ENCODE data around the gene LCLAT1.

LCLAT1 gene

DNA sequence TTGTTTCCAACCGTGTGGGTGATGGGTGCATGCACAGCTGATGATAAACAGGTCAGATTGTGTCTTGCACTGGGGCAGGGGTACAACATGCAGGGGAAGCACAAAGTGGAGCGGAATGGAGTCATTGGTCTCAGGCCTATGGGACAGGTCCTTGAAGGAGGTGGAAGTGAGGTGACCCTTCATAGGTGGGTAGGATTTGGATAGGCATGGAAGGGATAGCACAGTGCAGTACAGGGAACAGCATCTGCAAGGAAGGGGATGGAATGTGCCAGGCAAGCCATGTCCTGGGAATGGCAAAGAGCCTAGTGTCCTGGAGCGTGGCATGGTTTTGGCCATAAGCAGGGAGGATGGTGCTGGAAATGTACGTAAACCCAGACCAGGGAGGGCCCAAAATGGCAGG, 216.3 kb downstream of the LCLAT1 start (continued):
- TF ChIP-seq ZNF621 (tag by site-specific recombination; IDR thresholded peaks at IDR 0.05) (no peak), TRIM28 (IDR thresholded peaks at IDR 0.05; ENCODE audit: borderline replicate concordance, low read length) (no peak)

DNA sequence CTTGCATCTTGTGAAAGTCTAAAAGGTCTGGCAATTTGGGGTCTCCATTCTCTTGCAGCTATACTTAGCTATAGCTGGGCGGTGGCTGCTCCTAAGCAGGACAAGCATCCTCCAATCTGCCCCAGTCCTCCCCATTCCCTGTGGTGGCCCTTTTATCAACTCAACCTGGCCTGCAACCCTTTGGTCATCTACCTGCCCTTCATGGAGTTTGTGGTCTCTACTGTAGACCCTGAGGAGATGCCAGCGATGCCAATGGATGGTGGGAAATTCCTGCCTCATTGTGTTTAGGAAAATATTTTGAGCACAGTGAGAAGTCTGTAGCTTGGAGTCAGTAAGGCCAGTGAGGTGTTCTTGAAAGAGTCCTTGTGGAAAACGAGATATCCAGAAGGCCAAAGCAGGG, 216.8 kb downstream of the LCLAT1 start:
- TF ChIP-seq HOXC10 (CRISPR knock-in tag; IDR thresholded peaks at IDR 0.05) (no peak), YY2 (tag by site-specific recombination; IDR thresholded peaks at IDR 0.05) (no peak), ZNF626 (tag by site-specific recombination; IDR thresholded peaks at IDR 0.05) (no peak), IKZF3 (tag by site-specific recombination; IDR thresholded peaks at IDR 0.05) (no peak), ZBTB17 (tag by site-specific recombination; IDR thresholded peaks at IDR 0.05) (no peak), ZNF354C (tag by site-specific recombination; IDR thresholded peaks at IDR 0.05; ENCODE audit: borderline replicate concordance, low read depth) (no peak), ZNF202 (tag by site-specific recombination; IDR thresholded peaks at IDR 0.05; ENCODE audit: borderline replicate concordance) (no peak), ZNF544 (tag by site-specific recombination; IDR thresholded peaks at IDR 0.05) (no peak), PRDM1 (tag by site-specific recombination; IDR thresholded peaks at IDR 0.05) (no peak), ZXDB (tag by site-specific recombination; IDR thresholded peaks at IDR 0.05) (no peak), YY1 (tag by site-specific recombination; IDR thresholded peaks at IDR 0.05) (no peak)
- TF ChIP-seq, protein P1, sequence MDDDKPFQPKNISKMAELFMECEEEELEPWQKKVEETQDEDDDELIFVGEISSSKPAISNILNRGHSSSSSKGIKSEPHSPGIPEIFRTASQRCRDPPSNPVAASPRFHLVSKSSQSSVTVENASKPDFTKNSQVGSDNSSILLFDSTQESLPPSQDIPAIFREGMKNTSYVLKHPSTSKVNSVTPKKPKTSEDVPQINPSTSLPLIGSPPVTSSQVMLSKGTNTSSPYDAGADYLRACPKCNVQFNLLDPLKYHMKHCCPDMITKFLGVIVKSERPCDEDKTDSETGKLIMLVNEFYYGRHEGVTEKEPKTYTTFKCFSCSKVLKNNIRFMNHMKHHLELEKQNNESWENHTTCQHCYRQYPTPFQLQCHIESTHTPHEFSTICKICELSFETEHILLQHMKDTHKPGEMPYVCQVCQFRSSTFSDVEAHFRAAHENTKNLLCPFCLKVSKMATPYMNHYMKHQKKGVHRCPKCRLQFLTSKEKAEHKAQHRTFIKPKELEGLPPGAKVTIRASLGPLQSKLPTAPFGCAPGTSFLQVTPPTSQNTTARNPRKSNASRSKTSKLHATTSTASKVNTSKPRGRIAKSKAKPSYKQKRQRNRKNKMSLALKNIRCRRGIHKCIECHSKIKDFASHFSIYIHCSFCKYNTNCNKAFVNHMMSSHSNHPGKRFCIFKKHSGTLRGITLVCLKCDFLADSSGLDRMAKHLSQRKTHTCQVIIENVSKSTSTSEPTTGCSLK (tag by site-specific recombination; IDR thresholded peaks at IDR 0.05): no peak
- TF ChIP-seq, protein P2, sequence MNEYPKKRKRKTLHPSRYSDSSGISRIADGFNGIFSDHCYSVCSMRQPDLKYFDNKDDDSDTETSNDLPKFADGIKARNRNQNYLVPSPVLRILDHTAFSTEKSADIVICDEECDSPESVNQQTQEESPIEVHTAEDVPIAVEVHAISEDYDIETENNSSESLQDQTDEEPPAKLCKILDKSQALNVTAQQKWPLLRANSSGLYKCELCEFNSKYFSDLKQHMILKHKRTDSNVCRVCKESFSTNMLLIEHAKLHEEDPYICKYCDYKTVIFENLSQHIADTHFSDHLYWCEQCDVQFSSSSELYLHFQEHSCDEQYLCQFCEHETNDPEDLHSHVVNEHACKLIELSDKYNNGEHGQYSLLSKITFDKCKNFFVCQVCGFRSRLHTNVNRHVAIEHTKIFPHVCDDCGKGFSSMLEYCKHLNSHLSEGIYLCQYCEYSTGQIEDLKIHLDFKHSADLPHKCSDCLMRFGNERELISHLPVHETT (tag by site-specific recombination; IDR thresholded peaks at IDR 0.05): no peak
- ChIA-PET POLR2A (no interaction called here), CTCF (interaction anchor here (0.6 kb wide), 2 partner anchors 499 to 516 kb away, joined by 3 read pairs; no protein-coding TSS in a partner anchor)
- no peak overlapping the region for H3K4me3 ChIP-seq (ENCODE audit: low read depth, low read length)
- H3K27ac ChIP-seq (ENCODE audit: extremely low read depth, low read depth, low read length): no peak overlapping the region
- H3K4me1 ChIP-seq (ENCODE audit: control insufficient read depth, insufficient read depth, low read length): no peaks in the 10 kb centered on the region
- H3K9me3 ChIP-seq (ENCODE audit: control insufficient read depth, insufficient read depth, low read depth, low read length): no peaks in the 10 kb centered on the region
- H3K36me3 ChIP-seq (ENCODE audit: control insufficient read depth in 2 of 2, insufficient read depth in 1 of 2, low read length in 2 of 2): no peaks in the 10 kb centered on the region

DNA sequence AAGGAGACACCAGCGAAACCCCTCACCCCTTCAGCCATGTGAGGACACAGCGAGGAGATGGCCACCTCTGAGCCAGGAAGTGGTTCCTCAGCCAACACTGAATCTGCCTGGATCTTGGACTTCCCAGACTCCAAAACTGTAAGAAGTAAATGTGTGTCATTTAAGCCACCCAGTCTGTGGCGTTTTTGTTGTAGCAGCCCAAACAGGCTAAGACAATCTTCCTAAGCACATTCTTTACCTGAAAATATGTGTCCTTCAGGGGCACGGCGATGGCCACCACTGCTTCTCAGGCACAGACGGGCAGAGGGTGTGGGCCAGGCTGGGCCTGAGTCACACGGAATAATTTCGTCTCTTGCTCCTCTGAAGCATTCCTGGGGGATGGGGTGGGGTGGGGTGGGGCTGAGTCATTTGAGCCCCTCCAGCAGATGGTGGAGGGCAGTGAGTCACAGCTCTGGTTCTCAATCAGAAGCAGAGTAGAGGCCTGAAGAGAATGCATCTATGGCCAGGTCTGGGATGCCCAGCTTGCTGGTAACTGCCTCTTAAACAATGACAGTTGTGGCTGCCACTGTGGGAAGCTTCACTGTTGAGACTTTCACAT, 217.8 kb downstream of the LCLAT1 start:
- H3K4me1 ChIP-seq (ENCODE audit: control insufficient read depth, insufficient read depth, low read length): no peaks in the 10 kb centered on the region
- no peaks in the 10 kb centered on the region for H3K36me3 ChIP-seq (ENCODE audit: control insufficient read depth in 2 of 2, insufficient read depth in 1 of 2, low read length in 2 of 2)
- TF ChIP-seq, protein P3, sequence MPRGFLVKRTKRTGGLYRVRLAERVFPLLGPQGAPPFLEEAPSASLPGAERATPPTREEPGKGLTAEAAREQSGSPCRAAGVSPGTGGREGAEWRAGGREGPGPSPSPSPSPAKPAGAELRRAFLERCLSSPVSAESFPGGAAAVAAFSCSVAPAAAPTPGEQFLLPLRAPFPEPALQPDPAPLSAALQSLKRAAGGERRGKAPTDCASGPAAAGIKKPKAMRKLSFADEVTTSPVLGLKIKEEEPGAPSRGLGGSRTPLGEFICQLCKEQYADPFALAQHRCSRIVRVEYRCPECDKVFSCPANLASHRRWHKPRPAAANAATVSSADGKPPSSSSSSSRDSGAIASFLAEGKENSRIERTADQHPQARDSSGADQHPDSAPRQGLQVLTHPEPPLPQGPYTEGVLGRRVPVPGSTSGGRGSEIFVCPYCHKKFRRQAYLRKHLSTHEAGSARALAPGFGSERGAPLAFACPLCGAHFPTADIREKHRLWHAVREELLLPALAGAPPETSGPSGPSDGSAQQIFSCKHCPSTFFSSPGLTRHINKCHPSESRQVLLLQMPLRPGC (tag by site-specific recombination; IDR thresholded peaks at IDR 0.05): no peak
- TF ChIP-seq, protein P4, sequence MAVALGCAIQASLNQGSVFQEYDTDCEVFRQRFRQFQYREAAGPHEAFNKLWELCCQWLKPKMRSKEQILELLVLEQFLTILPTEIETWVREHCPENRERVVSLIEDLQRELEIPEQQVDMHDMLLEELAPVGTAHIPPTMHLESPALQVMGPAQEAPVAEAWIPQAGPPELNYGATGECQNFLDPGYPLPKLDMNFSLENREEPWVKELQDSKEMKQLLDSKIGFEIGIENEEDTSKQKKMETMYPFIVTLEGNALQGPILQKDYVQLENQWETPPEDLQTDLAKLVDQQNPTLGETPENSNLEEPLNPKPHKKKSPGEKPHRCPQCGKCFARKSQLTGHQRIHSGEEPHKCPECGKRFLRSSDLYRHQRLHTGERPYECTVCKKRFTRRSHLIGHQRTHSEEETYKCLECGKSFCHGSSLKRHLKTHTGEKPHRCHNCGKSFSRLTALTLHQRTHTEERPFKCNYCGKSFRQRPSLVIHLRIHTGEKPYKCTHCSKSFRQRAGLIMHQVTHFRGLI (tag by site-specific recombination; IDR thresholded peaks at IDR 0.05): no peak
- TF ChIP-seq, protein P5, sequence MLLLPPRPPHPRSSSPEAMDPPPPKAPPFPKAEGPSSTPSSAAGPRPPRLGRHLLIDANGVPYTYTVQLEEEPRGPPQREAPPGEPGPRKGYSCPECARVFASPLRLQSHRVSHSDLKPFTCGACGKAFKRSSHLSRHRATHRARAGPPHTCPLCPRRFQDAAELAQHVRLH (tag by site-specific recombination; IDR thresholded peaks at IDR 0.05): no peak
- TF ChIP-seq, protein P6, sequence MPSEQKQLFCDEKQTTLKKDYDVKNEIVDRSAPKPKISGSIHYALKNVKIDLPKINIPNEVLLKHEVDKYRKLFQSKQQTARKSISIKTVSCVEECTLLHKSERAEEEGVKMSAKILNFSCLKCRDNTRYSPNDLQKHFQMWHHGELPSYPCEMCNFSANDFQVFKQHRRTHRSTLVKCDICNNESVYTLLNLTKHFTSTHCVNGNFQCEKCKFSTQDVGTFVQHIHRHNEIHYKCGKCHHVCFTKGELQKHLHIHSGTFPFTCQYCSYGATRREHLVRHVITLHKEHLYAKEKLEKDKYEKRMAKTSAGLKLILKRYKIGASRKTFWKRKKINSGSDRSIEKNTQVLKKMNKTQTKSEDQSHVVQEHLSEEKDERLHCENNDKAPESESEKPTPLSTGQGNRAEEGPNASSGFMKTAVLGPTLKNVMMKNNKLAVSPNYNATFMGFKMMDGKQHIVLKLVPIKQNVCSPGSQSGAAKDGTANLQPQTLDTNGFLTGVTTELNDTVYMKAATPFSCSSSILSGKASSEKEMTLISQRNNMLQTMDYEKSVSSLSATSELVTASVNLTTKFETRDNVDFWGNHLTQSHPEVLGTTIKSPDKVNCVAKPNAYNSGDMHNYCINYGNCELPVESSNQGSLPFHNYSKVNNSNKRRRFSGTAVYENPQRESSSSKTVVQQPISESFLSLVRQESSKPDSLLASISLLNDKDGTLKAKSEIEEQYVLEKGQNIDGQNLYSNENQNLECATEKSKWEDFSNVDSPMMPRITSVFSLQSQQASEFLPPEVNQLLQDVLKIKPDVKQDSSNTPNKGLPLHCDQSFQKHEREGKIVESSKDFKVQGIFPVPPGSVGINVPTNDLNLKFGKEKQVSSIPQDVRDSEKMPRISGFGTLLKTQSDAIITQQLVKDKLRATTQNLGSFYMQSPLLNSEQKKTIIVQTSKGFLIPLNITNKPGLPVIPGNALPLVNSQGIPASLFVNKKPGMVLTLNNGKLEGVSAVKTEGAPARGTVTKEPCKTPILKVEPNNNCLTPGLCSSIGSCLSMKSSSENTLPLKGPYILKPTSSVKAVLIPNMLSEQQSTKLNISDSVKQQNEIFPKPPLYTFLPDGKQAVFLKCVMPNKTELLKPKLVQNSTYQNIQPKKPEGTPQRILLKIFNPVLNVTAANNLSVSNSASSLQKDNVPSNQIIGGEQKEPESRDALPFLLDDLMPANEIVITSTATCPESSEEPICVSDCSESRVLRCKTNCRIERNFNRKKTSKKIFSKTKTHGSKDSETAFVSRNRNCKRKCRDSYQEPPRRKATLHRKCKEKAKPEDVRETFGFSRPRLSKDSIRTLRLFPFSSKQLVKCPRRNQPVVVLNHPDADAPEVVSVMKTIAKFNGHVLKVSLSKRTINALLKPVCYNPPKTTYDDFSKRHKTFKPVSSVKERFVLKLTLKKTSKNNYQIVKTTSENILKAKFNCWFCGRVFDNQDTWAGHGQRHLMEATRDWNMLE (tag by site-specific recombination; conservative IDR thresholded peaks at IDR 0.05; ENCODE audit: low read depth): no peak
- TF ChIP-seq ZNF791 (tag by site-specific recombination; IDR thresholded peaks at IDR 0.05) (no peak), ZXDB (tag by site-specific recombination; IDR thresholded peaks at IDR 0.05) (no peak)
- H3K27ac ChIP-seq (ENCODE audit: extremely low read depth, low read depth, low read length): no peak overlapping the region
- no peak overlapping the region for H3K4me3 ChIP-seq (ENCODE audit: low read depth, low read length)
- CTCF ChIA-PET: interaction anchor here (1.0 to 1.3 kb wide), 2 partner anchors 42 to 46 kb away, joined by 4 to 5 read pairs; no protein-coding TSS in a partner anchor
- POLR2A ChIA-PET: no interaction called here
- no peaks in the 10 kb centered on the region for H3K9me3 ChIP-seq (ENCODE audit: control insufficient read depth, insufficient read depth, low read depth, low read length)

Data from HEK293 (cell line).